Hepatic stellate cell (primary cell): ENCODE results near the gene CSF1.

Experiments used
- DNase-seq: peaks from one replicate; pipeline ENCODE4 v3.0.0; 2011; ENCODE audit warnings: low spot score

CSF1 gene

DNA sequence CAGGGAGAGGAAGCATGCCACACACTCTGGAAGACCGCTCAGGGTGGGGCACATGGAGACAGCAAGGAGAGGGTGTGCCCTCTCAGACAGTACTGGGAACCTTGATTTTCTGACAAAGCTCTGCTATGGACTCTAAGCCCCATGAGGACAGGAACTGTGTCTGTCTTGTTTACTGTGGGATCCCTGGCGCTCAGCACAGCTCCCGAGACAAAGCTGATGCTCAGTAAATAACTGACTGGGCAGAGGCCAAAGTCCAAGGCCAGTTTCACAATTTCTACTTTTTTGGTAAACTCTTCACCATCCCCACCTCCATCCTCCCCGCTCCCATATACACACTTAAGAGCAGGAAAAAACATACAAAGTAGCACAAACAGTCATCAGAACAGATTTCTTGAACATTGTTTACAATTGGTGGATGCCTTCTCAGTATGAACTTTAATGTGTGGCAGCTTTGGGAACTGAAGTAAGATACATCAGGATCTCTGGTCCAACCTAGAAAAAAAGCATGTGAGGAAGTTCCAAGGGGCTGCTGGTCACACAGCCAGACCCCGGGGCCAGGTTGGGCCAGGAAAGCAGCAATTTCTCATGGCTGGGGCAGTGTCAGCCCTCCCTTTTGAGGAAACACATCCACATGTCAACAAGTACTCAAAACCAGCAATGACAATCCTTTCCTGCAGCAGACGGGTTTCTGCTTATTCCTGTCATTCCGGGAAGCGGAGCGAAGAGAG lies 68.3 kb downstream of the CSF1 start:
- no peak for DNase-seq

DNA sequence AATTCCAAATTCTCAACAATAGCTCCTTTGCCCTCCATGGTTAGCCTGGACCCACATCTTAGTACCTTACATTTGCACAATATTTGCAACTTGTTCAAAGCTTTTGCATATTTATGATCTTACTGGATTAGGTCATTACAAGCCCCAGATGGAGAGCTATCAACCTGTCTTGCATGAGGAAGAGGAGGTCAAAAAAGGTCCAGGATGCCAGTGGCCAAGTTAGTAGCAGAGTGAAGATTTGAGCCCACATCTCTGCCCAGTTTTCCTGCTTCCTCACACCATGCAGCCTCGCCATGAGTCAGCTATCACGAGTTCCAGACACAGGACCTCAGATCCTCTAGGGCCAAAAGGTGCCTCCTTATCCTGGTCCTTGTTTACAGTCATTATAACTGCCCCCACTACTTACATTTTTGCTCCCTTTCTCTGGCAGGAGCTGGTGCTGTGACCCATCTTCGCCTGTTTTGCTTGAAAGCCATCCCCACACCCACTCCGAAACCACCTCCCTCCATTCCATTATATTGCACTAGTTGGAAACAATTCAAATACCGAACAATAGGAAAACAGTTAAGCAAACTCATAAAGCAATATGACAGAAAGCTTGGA lies 68.9 kb downstream of the CSF1 start:
- DNase-seq = peak; percentile 65
